Right lobe of liver (tissue), 4 donors: ENCODE data around the gene SRMS.

Experiments used
- POLR2A ChIP-seq: fragments of 450-650 bp; IDR thresholded peaks from one replicate; pipeline ENCODE4 v1.6.1; 2017; ENCODE audit warnings: antibody characterized with exemption, mild to moderate bottlenecking
- TF ChIP-seq, protein P1 (sequence below), 4 donors: fragments of 200-600 bp in 3 of 4; fragments of 450-650 bp in 1 of 4; IDR thresholded peaks; one replicate each; pipeline versions ENCODE4 v1.5.1 to v1.8.0; 2016 to 2022; ENCODE audit warnings: antibody characterized with exemption in 4 of 4, mild to moderate bottlenecking in 2 of 4
- donor health status: DM: no; HTN: no; CAD: no.
- donor health status: DM: no; HTN: no; CAD: no.
- donor health status: DM: no; HTN: yes; CAD: no.

DNA sequence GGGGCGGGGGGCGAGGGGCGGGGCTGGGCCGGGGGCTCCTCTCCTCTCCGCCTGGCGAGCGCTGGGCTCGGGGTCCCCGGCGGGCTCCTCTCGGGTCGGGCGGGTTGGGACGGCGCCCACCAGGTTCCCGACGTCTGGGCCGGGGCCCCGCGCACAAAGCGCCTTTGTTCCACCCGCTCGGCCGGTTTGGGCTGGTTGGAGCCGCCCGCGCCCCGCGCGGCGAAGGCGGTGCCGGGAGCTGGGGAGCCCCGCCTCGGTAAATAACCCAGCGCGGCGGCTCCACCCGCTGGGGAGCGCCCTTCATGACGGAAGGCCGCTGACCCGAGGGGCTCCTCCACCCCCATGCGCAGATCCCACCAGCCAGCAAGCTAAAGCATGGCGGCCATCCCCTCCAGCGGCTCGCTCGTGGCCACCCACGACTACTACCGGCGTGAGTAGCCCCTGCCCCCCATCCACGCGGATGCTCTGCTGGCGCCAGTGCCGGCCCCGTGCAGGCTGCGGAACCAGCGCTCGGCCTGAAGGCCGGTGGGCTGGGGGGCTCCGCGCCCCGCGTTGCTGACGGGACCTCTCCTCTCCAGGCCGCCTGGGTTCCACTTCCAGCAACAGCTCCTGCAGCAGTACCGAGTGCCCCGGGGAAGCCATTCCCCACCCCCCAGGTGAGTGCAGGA, 26.5 kb downstream of the SRMS start:
- TF ChIP-seq, protein P1, sequence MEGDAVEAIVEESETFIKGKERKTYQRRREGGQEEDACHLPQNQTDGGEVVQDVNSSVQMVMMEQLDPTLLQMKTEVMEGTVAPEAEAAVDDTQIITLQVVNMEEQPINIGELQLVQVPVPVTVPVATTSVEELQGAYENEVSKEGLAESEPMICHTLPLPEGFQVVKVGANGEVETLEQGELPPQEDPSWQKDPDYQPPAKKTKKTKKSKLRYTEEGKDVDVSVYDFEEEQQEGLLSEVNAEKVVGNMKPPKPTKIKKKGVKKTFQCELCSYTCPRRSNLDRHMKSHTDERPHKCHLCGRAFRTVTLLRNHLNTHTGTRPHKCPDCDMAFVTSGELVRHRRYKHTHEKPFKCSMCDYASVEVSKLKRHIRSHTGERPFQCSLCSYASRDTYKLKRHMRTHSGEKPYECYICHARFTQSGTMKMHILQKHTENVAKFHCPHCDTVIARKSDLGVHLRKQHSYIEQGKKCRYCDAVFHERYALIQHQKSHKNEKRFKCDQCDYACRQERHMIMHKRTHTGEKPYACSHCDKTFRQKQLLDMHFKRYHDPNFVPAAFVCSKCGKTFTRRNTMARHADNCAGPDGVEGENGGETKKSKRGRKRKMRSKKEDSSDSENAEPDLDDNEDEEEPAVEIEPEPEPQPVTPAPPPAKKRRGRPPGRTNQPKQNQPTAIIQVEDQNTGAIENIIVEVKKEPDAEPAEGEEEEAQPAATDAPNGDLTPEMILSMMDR (IDR thresholded peaks at IDR 0.05): peak in 1 of 4 donors; percentile 13
- TF ChIP-seq POLR2A: no peak
